Duodenal mucosa (tissue), 2 donors: Measurements from ENCODE around the gene LHFPL3.
"Not testable (repeated sequence)": the region's sequence is repeated elsewhere in the genome, so short reads cannot be mapped to it uniquely, and the experiment has no call there.

Experiments
- H3K27ac ChIP-seq: one replicate; pipeline ENCODE4 v1.7.0; 2013; ENCODE audit warnings: low read depth, low read length
- H3K27me3 ChIP-seq, 2 donors: one replicate each; pipeline ENCODE4 v1.7.0; 2013; ENCODE audit warnings: low read length in 2 of 2, control low read depth in 1 of 2; ENCODE audit not compliant: insufficient read depth in 2 of 2, control insufficient read depth in 1 of 2
- H3K36me3 ChIP-seq, 2 donors: one replicate each; pipeline ENCODE4 v1.7.0; 2013; ENCODE audit warnings: low read length in 2 of 2, control low read depth in 1 of 2; ENCODE audit not compliant: insufficient read depth in 2 of 2, control insufficient read depth in 1 of 2
- H3K4me1 ChIP-seq, 2 donors: one replicate each; pipeline ENCODE4 v1.7.0; 2013; ENCODE audit warnings: low read length in 2 of 2, control low read depth in 1 of 2; ENCODE audit not compliant: insufficient read depth in 2 of 2, control insufficient read depth in 1 of 2
- H3K4me3 ChIP-seq, 2 donors: one replicate each; pipeline ENCODE4 v1.7.0; 2013; ENCODE audit warnings: low read length in 2 of 2, low read depth in 1 of 2
- H3K9ac ChIP-seq, 2 donors: one replicate each; pipeline ENCODE4 v1.7.0; 2013; ENCODE audit warnings: low read length in 2 of 2, low read depth in 1 of 2
- H3K9me3 ChIP-seq, 2 donors: one replicate each; pipeline ENCODE4 v1.7.0; 2013; ENCODE audit warnings: low read length in 2 of 2, control low read depth in 1 of 2; ENCODE audit not compliant: control insufficient read depth in 1 of 2

LHFPL3 gene

GRCh38 chr7:104328296-104328969 is at the start of gene LHFPL3:
Gene LHFPL3, plus strand, starts transcription at chr7:104328603.
- Histone ChIP-seq H3K4me1 (no peaks in the 10 kb centered on the region), H3K36me3 (no peaks in the 10 kb centered on the region), H3K9ac (no peak within 1 kb of the TSS), H3K27me3 (peaks cover 30 to 32% of the 10 kb centered on the region in 2 donors), H3K27ac (no peak within 1 kb of the TSS), H3K9me3 (no peaks in the 10 kb centered on the region), H3K4me3 (no peak within 1 kb of the TSS)

- H3K4me3 ChIP-seq, H3K9me3 ChIP-seq, H3K9ac ChIP-seq, H3K36me3 ChIP-seq, H3K4me1 ChIP-seq, H3K27ac ChIP-seq, H3K27me3 ChIP-seq: not testable (repeated sequence)
Measured at GRCh38 chr7:104281685-104282084, 46.7 kb upstream of the LHFPL3 start.

GRCh38 chr7:104286839-104287238 is 41.6 kb upstream of the LHFPL3 start:
- Histone ChIP-seq H3K4me1 (no peaks in the 10 kb centered on the region), H3K27me3 (no peaks in the 10 kb centered on the region), H3K9me3 (no peaks in the 10 kb centered on the region), H3K36me3 (no peaks in the 10 kb centered on the region), H3K4me3 (no peak overlapping the region), H3K9ac (no peak overlapping the region), H3K27ac (no peak overlapping the region)

- H3K27me3 ChIP-seq: no peaks in the 10 kb centered on the region
- no peaks in the 10 kb centered on the region for H3K36me3 ChIP-seq
- no peak overlapping the region for H3K27ac ChIP-seq
- H3K4me3 ChIP-seq: no peak overlapping the region
- no peaks in the 10 kb centered on the region for H3K4me1 ChIP-seq
- no peak overlapping the region for H3K9ac ChIP-seq
- no peaks in the 10 kb centered on the region for H3K9me3 ChIP-seq
Measured at GRCh38 chr7:104288137-104288536, 40.3 kb upstream of the LHFPL3 start.

GRCh38 chr7:104294291-104294690 is 34.1 kb upstream of the LHFPL3 start:
- Histone ChIP-seq H3K4me1 (no peaks in the 10 kb centered on the region), H3K27ac (no peak overlapping the region), H3K9me3 (no peaks in the 10 kb centered on the region), H3K36me3 (no peaks in the 10 kb centered on the region), H3K4me3 (no peak overlapping the region), H3K27me3 (no peaks in the 10 kb centered on the region), H3K9ac (no peak overlapping the region)

GRCh38 chr7:104296266-104296665 is 32.1 kb upstream of the LHFPL3 start:
- H3K27me3 ChIP-seq: no peaks in the 10 kb centered on the region
- no peaks in the 10 kb centered on the region for H3K9me3 ChIP-seq
- H3K4me3 ChIP-seq: no peak overlapping the region
- H3K4me1 ChIP-seq: no peaks in the 10 kb centered on the region
- H3K9ac ChIP-seq: no peak overlapping the region
- no peak overlapping the region for H3K27ac ChIP-seq
- no peaks in the 10 kb centered on the region for H3K36me3 ChIP-seq

- H3K9me3 ChIP-seq: no peaks in the 10 kb centered on the region
- H3K4me1 ChIP-seq: no peaks in the 10 kb centered on the region
- H3K4me3 ChIP-seq: no peak overlapping the region
- H3K27ac ChIP-seq: no peak overlapping the region
- no peaks in the 10 kb centered on the region for H3K27me3 ChIP-seq
- no peak overlapping the region for H3K9ac ChIP-seq
- H3K36me3 ChIP-seq: no peaks in the 10 kb centered on the region
Measured at GRCh38 chr7:104296900-104297299, 31.5 kb upstream of the LHFPL3 start.

- H3K27me3 ChIP-seq: no peaks in the 10 kb centered on the region
- no peaks in the 10 kb centered on the region for H3K9me3 ChIP-seq
- no peaks in the 10 kb centered on the region for H3K4me1 ChIP-seq
- no peak overlapping the region for H3K27ac ChIP-seq
- no peak overlapping the region for H3K9ac ChIP-seq
- no peaks in the 10 kb centered on the region for H3K36me3 ChIP-seq
- no peak overlapping the region for H3K4me3 ChIP-seq
Measured at GRCh38 chr7:104299323-104299722, 29.1 kb upstream of the LHFPL3 start.

- no peak overlapping the region for H3K27ac ChIP-seq
- no peak overlapping the region for H3K9ac ChIP-seq
Measured at GRCh38 chr7:104299777-104300176, 28.6 kb upstream of the LHFPL3 start.

GRCh38 chr7:104306793-104307192 is 21.6 kb upstream of the LHFPL3 start:
- Histone ChIP-seq H3K4me3 (no peak overlapping the region), H3K9ac (no peak overlapping the region), H3K27me3 (no peaks in the 10 kb centered on the region), H3K36me3 (no peaks in the 10 kb centered on the region), H3K9me3 (no peaks in the 10 kb centered on the region), H3K27ac (no peak overlapping the region), H3K4me1 (no peaks in the 10 kb centered on the region)

More at GRCh38 chr7:104299777-104300176, 28.6 kb upstream of the LHFPL3 start:
- no peaks in the 10 kb centered on the region for H3K9me3 ChIP-seq
- H3K36me3 ChIP-seq: no peaks in the 10 kb centered on the region
- H3K4me3 ChIP-seq: no peak overlapping the region
- H3K27me3 ChIP-seq: no peaks in the 10 kb centered on the region
- no peaks in the 10 kb centered on the region for H3K4me1 ChIP-seq
